Liver (tissue), 3 donors: ENCODE measurements around the gene PGAM1.

ENCODE experiments used
- CTCF ChIP-seq: fragments of 150-350 bp; IDR thresholded peaks from 2 replicates; pipeline ENCODE4 v1.5.1; 2017; ENCODE audit warnings: improper control_type of control experiment, low read depth, low read length; ENCODE audit not compliant: missing input control
- EGR1 ChIP-seq, 2 donors: IDR thresholded peaks; 2 replicates each; pipeline ENCODE4 v1.6.1; 2016 to 2018; ENCODE audit warnings: antibody characterized with exemption in 2 of 2, low read depth in 2 of 2
- FOXA2 ChIP-seq: IDR thresholded peaks from 2 replicates; pipeline ENCODE4 v1.6.1; 2016; ENCODE audit warnings: antibody characterized with exemption
- GABPA ChIP-seq, 2 donors: IDR thresholded peaks in 1 of 2; conservative IDR thresholded peaks in 1 of 2; 2 replicates each; pipeline ENCODE4 v1.6.1; 2016; ENCODE audit warnings: antibody characterized with exemption in 2 of 2, mild to moderate bottlenecking in 1 of 2, moderate library complexity in 1 of 2
- HNF4A ChIP-seq, 2 donors: conservative IDR thresholded peaks; 2 replicates each; pipeline ENCODE4 v1.6.1; 2016; ENCODE audit warnings: antibody characterized with exemption in 2 of 2, mild to moderate bottlenecking in 2 of 2
- HNF4G ChIP-seq: IDR thresholded peaks from 2 replicates; pipeline ENCODE4 v1.6.1; 2016; ENCODE audit warnings: antibody characterized with exemption
- JUND ChIP-seq, 2 donors: IDR thresholded peaks; 2 replicates each; pipeline ENCODE4 v1.6.1; 2016; ENCODE audit warnings: antibody characterized with exemption in 2 of 2
- RAD21 ChIP-seq, 2 donors: IDR thresholded peaks; 2 replicates each; pipeline ENCODE4 v1.6.1; 2016; ENCODE audit warnings: antibody characterized with exemption in 2 of 2, mild to moderate bottlenecking in 2 of 2
- RXRA ChIP-seq, 2 donors: IDR thresholded peaks; 2 replicates each; pipeline ENCODE4 v1.6.1; 2017 to 2018; ENCODE audit warnings: antibody characterized with exemption in 2 of 2, mild to moderate bottlenecking in 1 of 2
- SP1 ChIP-seq: IDR thresholded peaks from 2 replicates; pipeline ENCODE4 v1.6.1; 2018; ENCODE audit warnings: antibody characterized with exemption, mild to moderate bottlenecking
- TAF1 ChIP-seq: conservative IDR thresholded peaks from 2 replicates; pipeline ENCODE4 v1.6.1; 2016; ENCODE audit warnings: antibody characterized with exemption, mild to moderate bottlenecking
- TF ChIP-seq, protein P1 (sequence below): IDR thresholded peaks from 2 replicates; pipeline ENCODE4 v1.6.1; 2016; ENCODE audit warnings: antibody characterized with exemption, mild to moderate bottlenecking
- TF ChIP-seq, protein P2 (sequence below): IDR thresholded peaks from 2 replicates; pipeline ENCODE4 v1.6.1; 2016; ENCODE audit warnings: antibody characterized with exemption
- TF ChIP-seq, protein P3 (sequence below): IDR thresholded peaks from 2 replicates; pipeline ENCODE4 v1.6.1; 2016; ENCODE audit warnings: antibody characterized with exemption
- donor health status: healthy.
- donor health status: healthy.

DNA sequence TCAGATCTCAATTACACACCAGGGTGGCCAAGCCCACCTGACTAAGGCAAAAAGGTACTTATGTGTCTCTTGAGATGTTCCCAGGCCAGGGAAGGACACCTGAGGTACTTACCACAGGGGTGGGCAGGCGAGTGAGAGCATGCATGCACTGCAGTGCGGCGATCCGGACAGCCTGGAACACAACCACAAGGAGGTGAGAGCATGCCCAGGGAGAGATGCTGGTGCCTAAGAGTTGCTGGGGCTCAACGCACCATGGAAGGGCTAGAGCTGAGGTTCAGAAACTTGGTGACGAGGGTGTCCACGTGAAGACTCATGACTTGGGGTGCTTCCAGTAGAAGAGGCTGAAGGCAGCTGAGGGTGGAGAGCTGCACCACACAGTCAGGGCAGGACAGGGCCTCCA lies 33.1 kb downstream of the PGAM1 start:
- TF ChIP-seq CTCF (no peak), JUND (IDR thresholded peaks at IDR 0.05) (no peak), RAD21 (IDR thresholded peaks at IDR 0.05) (no peak), TAF1 (no peak), HNF4A (conservative IDR thresholded peaks at IDR 0.05) (no peak), FOXA2 (no peak), EGR1 (IDR thresholded peaks at IDR 0.05; ENCODE audit: low read depth in 2 of 2) (no peak), SP1 (no peak), RXRA (IDR thresholded peaks at IDR 0.05) (no peak), HNF4G (no peak), GABPA (IDR thresholded peaks at IDR 0.05 in 1 of 2, conservative IDR thresholded peaks at IDR 0.05 in 1 of 2) (no peak)
- TF ChIP-seq, protein P1, sequence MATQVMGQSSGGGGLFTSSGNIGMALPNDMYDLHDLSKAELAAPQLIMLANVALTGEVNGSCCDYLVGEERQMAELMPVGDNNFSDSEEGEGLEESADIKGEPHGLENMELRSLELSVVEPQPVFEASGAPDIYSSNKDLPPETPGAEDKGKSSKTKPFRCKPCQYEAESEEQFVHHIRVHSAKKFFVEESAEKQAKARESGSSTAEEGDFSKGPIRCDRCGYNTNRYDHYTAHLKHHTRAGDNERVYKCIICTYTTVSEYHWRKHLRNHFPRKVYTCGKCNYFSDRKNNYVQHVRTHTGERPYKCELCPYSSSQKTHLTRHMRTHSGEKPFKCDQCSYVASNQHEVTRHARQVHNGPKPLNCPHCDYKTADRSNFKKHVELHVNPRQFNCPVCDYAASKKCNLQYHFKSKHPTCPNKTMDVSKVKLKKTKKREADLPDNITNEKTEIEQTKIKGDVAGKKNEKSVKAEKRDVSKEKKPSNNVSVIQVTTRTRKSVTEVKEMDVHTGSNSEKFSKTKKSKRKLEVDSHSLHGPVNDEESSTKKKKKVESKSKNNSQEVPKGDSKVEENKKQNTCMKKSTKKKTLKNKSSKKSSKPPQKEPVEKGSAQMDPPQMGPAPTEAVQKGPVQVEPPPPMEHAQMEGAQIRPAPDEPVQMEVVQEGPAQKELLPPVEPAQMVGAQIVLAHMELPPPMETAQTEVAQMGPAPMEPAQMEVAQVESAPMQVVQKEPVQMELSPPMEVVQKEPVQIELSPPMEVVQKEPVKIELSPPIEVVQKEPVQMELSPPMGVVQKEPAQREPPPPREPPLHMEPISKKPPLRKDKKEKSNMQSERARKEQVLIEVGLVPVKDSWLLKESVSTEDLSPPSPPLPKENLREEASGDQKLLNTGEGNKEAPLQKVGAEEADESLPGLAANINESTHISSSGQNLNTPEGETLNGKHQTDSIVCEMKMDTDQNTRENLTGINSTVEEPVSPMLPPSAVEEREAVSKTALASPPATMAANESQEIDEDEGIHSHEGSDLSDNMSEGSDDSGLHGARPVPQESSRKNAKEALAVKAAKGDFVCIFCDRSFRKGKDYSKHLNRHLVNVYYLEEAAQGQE = no peak
- TF ChIP-seq, protein P2, sequence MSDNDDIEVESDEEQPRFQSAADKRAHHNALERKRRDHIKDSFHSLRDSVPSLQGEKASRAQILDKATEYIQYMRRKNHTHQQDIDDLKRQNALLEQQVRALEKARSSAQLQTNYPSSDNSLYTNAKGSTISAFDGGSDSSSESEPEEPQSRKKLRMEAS = no peak
- TF ChIP-seq, protein P3, sequence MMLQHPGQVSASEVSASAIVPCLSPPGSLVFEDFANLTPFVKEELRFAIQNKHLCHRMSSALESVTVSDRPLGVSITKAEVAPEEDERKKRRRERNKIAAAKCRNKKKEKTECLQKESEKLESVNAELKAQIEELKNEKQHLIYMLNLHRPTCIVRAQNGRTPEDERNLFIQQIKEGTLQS = no peak
